ENCODE results near the gene YEATS4.

The YEATS4 gene

GRCh38 chr12:69350002-69350626, 9.4 kb upstream of the YEATS4 start:
- no peak for TF ChIP-seq CTCF (IDR thresholded peaks at IDR 0.05; ENCODE audit: low read depth, low read length)
- in situ Hi-C loops (cut with HindIII; ENCODE audit: low sequenced_read_pairs): no loop called here
- DNase-seq (ENCODE audit: low read depth, low spot score): no peak
- H3K4me3 ChIP-seq (ENCODE audit: low read depth, low read length): no peak overlapping the region

GRCh38 chr12:69350777-69351176, 8.8 kb upstream of the YEATS4 start:
- H3K4me3 ChIP-seq (ENCODE audit: low read depth, low read length): no peak overlapping the region
- no peak for TF ChIP-seq CTCF (IDR thresholded peaks at IDR 0.05; ENCODE audit: low read depth, low read length)
- DNase-seq (ENCODE audit: low read depth, low spot score): no peak
- in situ Hi-C loops (cut with HindIII; ENCODE audit: low sequenced_read_pairs): no loop called here

GRCh38 chr12:69351462-69352236, 7.9 kb upstream of the YEATS4 start:
- in situ Hi-C loops (cut with HindIII; ENCODE audit: low sequenced_read_pairs): no loop called here
- TF ChIP-seq CTCF (IDR thresholded peaks at IDR 0.05; ENCODE audit: low read depth, low read length): no peak
- no peak for DNase-seq (ENCODE audit: low read depth, low spot score)
- H3K4me3 ChIP-seq (ENCODE audit: low read depth, low read length): no peak overlapping the region

- in situ Hi-C loops (cut with HindIII; ENCODE audit: low sequenced_read_pairs): no loop called here
- no peak overlapping the region for H3K4me3 ChIP-seq (ENCODE audit: low read depth, low read length)
- no peak for DNase-seq (ENCODE audit: low read depth, low spot score)
- TF ChIP-seq CTCF (IDR thresholded peaks at IDR 0.05; ENCODE audit: low read depth, low read length): no peak
Measured at GRCh38 chr12:69352904-69353303, 6.6 kb upstream of the YEATS4 start.

GRCh38 chr12:69354172-69354555, 5.4 kb upstream of the YEATS4 start:
- in situ Hi-C loops (cut with HindIII; ENCODE audit: low sequenced_read_pairs): no loop called here
- no peak overlapping the region for H3K4me3 ChIP-seq (ENCODE audit: low read depth, low read length)
- no peak for DNase-seq (ENCODE audit: low read depth, low spot score)
- TF ChIP-seq CTCF (IDR thresholded peaks at IDR 0.05; ENCODE audit: low read depth, low read length): no peak

- DNase-seq (ENCODE audit: low read depth, low spot score): no peak
- TF ChIP-seq CTCF (IDR thresholded peaks at IDR 0.05; ENCODE audit: low read depth, low read length): no peak
- no peak overlapping the region for H3K4me3 ChIP-seq (ENCODE audit: low read depth, low read length)
- in situ Hi-C loops (cut with HindIII; ENCODE audit: low sequenced_read_pairs): no loop called here
Measured at GRCh38 chr12:69354556-69355187, 4.9 kb upstream of the YEATS4 start.

Data from astrocyte of the spinal cord (primary cell).